IPS DF 19.7 (cell line): Measurements from ENCODE around the gene FNBP1.

Experiments
- DNase-seq: peaks from one replicate; pipeline ENCODE4 v3.0.0-alpha.2; 2013; ENCODE audit warnings: low read depth, low spot score

The FNBP1 gene

GRCh38 chr9:130042885-130043653 is at the start of gene FNBP1:
TSS of gene FNBP1 (minus strand) at chr9:130043189. CDS start at chr9:130042975, 214 bp downstream.
- peak; percentile 48 for DNase-seq

GRCh38 chr9:130090915-130091314 is 47.9 kb upstream of the FNBP1 start:
- DNase-seq, result no peak

GRCh38 chr9:130089141-130089540 is 46.2 kb upstream of the FNBP1 start:
- no peak for DNase-seq

- DNase-seq, result no peak
Observed at GRCh38 chr9:130088051-130088450, 45.1 kb upstream of the FNBP1 start.

GRCh38 chr9:130084337-130084736 is 41.3 kb upstream of the FNBP1 start:
- no peak for DNase-seq

GRCh38 chr9:130078547-130078946 is 35.6 kb upstream of the FNBP1 start:
- no peak for DNase-seq

GRCh38 chr9:130073373-130073772 is 30.4 kb upstream of the FNBP1 start:
- DNase-seq, result no peak

- no peak for DNase-seq
Observed at GRCh38 chr9:130072515-130073235, 29.7 kb upstream of the FNBP1 start.

- DNase-seq, result no peak
Observed at GRCh38 chr9:130069048-130069447, 26.1 kb upstream of the FNBP1 start.

GRCh38 chr9:130064621-130065020 is 21.6 kb upstream of the FNBP1 start:
- no peak for DNase-seq

- DNase-seq, result no peak
Observed at GRCh38 chr9:130062750-130063149, 19.8 kb upstream of the FNBP1 start.

GRCh38 chr9:130060296-130060695 is 17.3 kb upstream of the FNBP1 start:
- no peak for DNase-seq

GRCh38 chr9:130058887-130059286 is 15.9 kb upstream of the FNBP1 start:
- DNase-seq, result no peak

GRCh38 chr9:130058154-130058553 is 15.2 kb upstream of the FNBP1 start:
- no peak for DNase-seq

- DNase-seq, result no peak
Observed at GRCh38 chr9:130054820-130055219, 11.8 kb upstream of the FNBP1 start.

- no peak for DNase-seq
Observed at GRCh38 chr9:130054325-130054786, 11.4 kb upstream of the FNBP1 start.

GRCh38 chr9:130053504-130054324 is 10.7 kb upstream of the FNBP1 start, which contains the start of gene GPR107:
TSS of gene GPR107 (plus strand) at chr9:130053906. CDS start at chr9:130053933, 27 bp downstream.
- no peak for DNase-seq

GRCh38 chr9:130053109-130053503 is 10.1 kb upstream of the FNBP1 start:
- no peak for DNase-seq

GRCh38 chr9:130051855-130052254 is 8.9 kb upstream of the FNBP1 start:
- no peak for DNase-seq

- no peak for DNase-seq
Observed at GRCh38 chr9:130050462-130050861, 7.5 kb upstream of the FNBP1 start.

- DNase-seq, result no peak
Observed at GRCh38 chr9:130049431-130050210, 6.6 kb upstream of the FNBP1 start.
